ENCODE results near the gene JARID2.

- no peak for TF ChIP-seq CTCF (IDR thresholded peaks at IDR 0.05)
- no peak for TF ChIP-seq EZH2phosphoT487 (IDR thresholded peaks at IDR 0.05)
Measured at GRCh38 chr6:15538106-15538505, 292.2 kb downstream of the JARID2 start.
